SK-N-SH (cell line): ENCODE results near the gene DND1. TPM values are rescaled to one million over a fixed set of nuclear protein-coding genes. Genes with fewer than 3 reads are reported as not detected.

Experiments
- CTCF ChIA-PET: fragments of 300-600, 350-600 bp; formaldehyde crosslinking; extraction: SDS; loops from one replicate; lab custom pipeline; 2021; lab: Yijun Ruan, JAX
- POLR2A ChIA-PET: fragments of 350-600 bp; sonication (Branson Sonifier 250); formaldehyde crosslinking; extraction: SDS; loops from one replicate; lab custom pipeline; 2020; ENCODE audit warnings: antibody characterized with exemption, inconsistent platforms; lab: Yijun Ruan, JAX
- DNase-seq: peaks from one replicate; pipeline ENCODE4 v3.0.0; 2012
- H2AFZ ChIP-seq: fragments of 200-600 bp; sonication (generic); 2 replicates; pipeline ENCODE4 v1.8.1; 2016; ENCODE audit warnings: antibody characterized with exemption, mild to moderate bottlenecking, low read depth
- H3F3A ChIP-seq: fragments of 200-600 bp; sonication (generic); replicated peaks from 2 replicates; pipeline ENCODE3; 2016; ENCODE audit warnings: antibody characterized with exemption, mild to moderate bottlenecking; ENCODE audit not compliant: insufficient read depth
- H3K27ac ChIP-seq, 2 experiments: fragments of 200-500 bp in 1 of 2; fragments of 200-600 bp in 1 of 2; sonication (Bioruptor generic) in 1 of 2; sonication (generic), shearing (Covaris generic) in 1 of 2; 2 replicates each; pipeline versions ENCODE4 v1.5.1 to v1.6.1; 2014 to 2016; ENCODE audit warnings: low read depth in 2 of 2, inconsistent platforms in 1 of 2, low read length in 1 of 2, mild to moderate bottlenecking in 1 of 2, mixed read lengths in 1 of 2
- H3K27me3 ChIP-seq: fragments of 200-600 bp; sonication (generic), shearing (Covaris generic); 2 replicates; pipeline ENCODE4 v1.6.1; 2016; ENCODE audit warnings: mixed run types; ENCODE audit not compliant: insufficient read depth
- H3K36me3 ChIP-seq, 2 experiments: fragments of 200-500 bp in 1 of 2; fragments of 200-600 bp in 1 of 2; sonication (Bioruptor generic) in 1 of 2; sonication (generic) in 1 of 2; replicated peaks in 1 of 2; 2 replicates each; pipeline versions ENCODE3 to v1.5.1; 2014 to 2016; ENCODE audit warnings: low read length in 1 of 2, mild to moderate bottlenecking in 1 of 2; ENCODE audit not compliant: insufficient read depth in 2 of 2, control insufficient read depth in 1 of 2
- H3K4me1 ChIP-seq, 2 experiments: fragments of 200-500 bp in 1 of 2; fragments of 200-600 bp in 1 of 2; sonication (Bioruptor generic) in 1 of 2; sonication (generic), shearing (Covaris generic) in 1 of 2; 2 replicates each; pipeline versions ENCODE4 v1.5.1 to v1.6.1; 2014 to 2016; ENCODE audit warnings: low read depth in 1 of 2, low read length in 1 of 2, mixed run types in 1 of 2; ENCODE audit not compliant: insufficient read depth in 2 of 2, control insufficient read depth in 1 of 2
- H3K4me2 ChIP-seq: fragments of 200-600 bp; sonication (generic), shearing (Covaris generic); 2 replicates; pipeline ENCODE4 v1.6.1; 2017; ENCODE audit warnings: mixed run types
- H3K4me3 ChIP-seq, 2 experiments: fragments of 200-500 bp in 1 of 2; fragments of 200-600 bp in 1 of 2; sonication (Bioruptor generic) in 1 of 2; sonication (generic), shearing (Covaris generic) in 1 of 2; 2 replicates each; pipeline versions ENCODE4 v1.5.1 to v1.8.1; 2014 to 2016; ENCODE audit warnings: low read depth in 2 of 2, inconsistent platforms in 1 of 2, low read length in 1 of 2, mild to moderate bottlenecking in 1 of 2, mixed read lengths in 1 of 2, moderate library complexity in 1 of 2
- H3K79me2 ChIP-seq: fragments of 200-600 bp; sonication (generic); 2 replicates; pipeline ENCODE4 v1.8.1; 2017; ENCODE audit warnings: mild to moderate bottlenecking; ENCODE audit not compliant: insufficient read depth
- H3K9ac ChIP-seq: fragments of 200-600 bp; sonication (generic); 2 replicates; pipeline ENCODE4 v1.6.1; 2017; ENCODE audit warnings: mixed run types
- H3K9me2 ChIP-seq: fragments of 200-600 bp; sonication (generic); 2 replicates; pipeline ENCODE4 v1.6.1; 2017; ENCODE audit warnings: mixed run types
- H3K9me3 ChIP-seq: fragments of 200-600 bp; sonication (generic); 2 replicates; pipeline ENCODE4 v1.6.1; 2017; ENCODE audit warnings: mixed run types, mild to moderate bottlenecking, moderate library complexity
- H4K20me1 ChIP-seq: fragments of 200-600 bp; sonication (generic); 2 replicates; pipeline ENCODE4 v1.6.1; 2017; ENCODE audit warnings: mild to moderate bottlenecking, mixed run types; ENCODE audit not compliant: insufficient read depth
- CTCF ChIP-seq: fragments of 200-600 bp; sonication (generic); IDR thresholded peaks from 2 replicates; pipeline ENCODE4 v1.6.1; 2017; ENCODE audit warnings: antibody characterized with exemption, mild to moderate bottlenecking, moderate library complexity
- EZH2phosphoT487 ChIP-seq: fragments of 200-600 bp; sonication (generic); IDR thresholded peaks from 2 replicates; pipeline ENCODE4 v1.6.1; 2017; ENCODE audit warnings: low read depth, mixed run types, mild to moderate bottlenecking, antibody characterized with exemption, moderate library complexity, borderline replicate concordance
- FOSL2 ChIP-seq: IDR thresholded peaks from 2 replicates; pipeline ENCODE4 v1.4.0; 2012; ENCODE audit warnings: low read depth, mild to moderate bottlenecking, moderate library complexity, borderline replicate concordance
- FOXJ3 ChIP-seq: sonication (generic); formaldehyde crosslinking; IDR thresholded peaks from 2 replicates; pipeline ENCODE4 v1.5.1; 2020; ENCODE audit warnings: mild to moderate bottlenecking, missing genetic modification reagents
- FOXM1 ChIP-seq: IDR thresholded peaks from 2 replicates; pipeline ENCODE4 v1.4.0; 2012; ENCODE audit warnings: low read depth, mild to moderate bottlenecking
- GATA2 ChIP-seq: sonication (generic); formaldehyde crosslinking; IDR thresholded peaks from 2 replicates; pipeline ENCODE4 v1.5.0; 2020; ENCODE audit warnings: mild to moderate bottlenecking, missing genetic modification reagents
- JUND ChIP-seq: IDR thresholded peaks from 2 replicates; pipeline ENCODE4 v1.4.0; 2012
- MXI1 ChIP-seq: IDR thresholded peaks from 2 replicates; pipeline ENCODE4 v1.6.1; 2012; ENCODE audit warnings: mild to moderate bottlenecking, low read depth, low read length, improper control_type of control experiment
- NFIC ChIP-seq: IDR thresholded peaks from 2 replicates; pipeline ENCODE4 v1.4.0; 2012; ENCODE audit warnings: borderline replicate concordance
- POLR2AphosphoS5 ChIP-seq: IDR thresholded peaks from 2 replicates; pipeline ENCODE4 v1.6.1; 2012; ENCODE audit warnings: low read depth, low read length
- RAD21 ChIP-seq: IDR thresholded peaks from 2 replicates; pipeline ENCODE4 v1.6.1; 2012; ENCODE audit warnings: mild to moderate bottlenecking, low read length
- RCOR1 ChIP-seq: fragments of 150-350 bp; IDR thresholded peaks from 2 replicates; pipeline ENCODE4 v1.6.1; 2017; ENCODE audit warnings: antibody characterized with exemption, low read length
- RFX5 ChIP-seq: IDR thresholded peaks from 2 replicates; pipeline ENCODE4 v1.6.1; 2012; ENCODE audit warnings: mild to moderate bottlenecking, improper control_type of control experiment, low read length
- SIN3A ChIP-seq: IDR thresholded peaks from 2 replicates; pipeline ENCODE4 v1.6.1; 2012; ENCODE audit warnings: low read depth, mild to moderate bottlenecking, low read length, moderate library complexity, borderline replicate concordance
- TCF12 ChIP-seq: IDR thresholded peaks from 2 replicates; pipeline ENCODE4 v1.4.0; 2012
- USF1 ChIP-seq: IDR thresholded peaks from 2 replicates; pipeline ENCODE4 v1.4.0; 2012; ENCODE audit warnings: low read depth, borderline replicate concordance
- USF2 ChIP-seq: fragments of 150-350 bp; IDR thresholded peaks from 2 replicates; pipeline ENCODE4 v1.6.1; 2017; ENCODE audit warnings: antibody characterized with exemption, low read length, low read depth, borderline replicate concordance
- YY1 ChIP-seq: IDR thresholded peaks from 2 replicates; pipeline ENCODE4 v1.4.0; 2012; ENCODE audit warnings: low read depth, mild to moderate bottlenecking
- ZBTB33 ChIP-seq: IDR thresholded peaks from 2 replicates; pipeline ENCODE4 v1.4.0; 2012; ENCODE audit warnings: low read depth, borderline replicate concordance
- WGBS: methylation state at CpG from one replicate; pipeline ENCODE4 v1.1.6; 2017; ENCODE audit warnings: low lambda C conversion rate; 5-methylcytosine and 5-hydroxymethylcytosine counted together
- polyA plus RNA-seq, 3 experiments: library from polyadenylated mRNA; depleted of rRNA; stranded (reverse); fragments of >200 nt; gene quantifications; 2 replicates each; pipeline ENCODE4 v1.2.3, GENCODE V29; 2012
- TF ChIP-seq, protein P1 (sequence below): IDR thresholded peaks from 2 replicates; pipeline ENCODE4; 2012

The DND1 gene
- polyA plus RNA-seq, 1 of the 3 experiments (the other 2 are of a cell fraction): 1.2 TPM

DNA sequence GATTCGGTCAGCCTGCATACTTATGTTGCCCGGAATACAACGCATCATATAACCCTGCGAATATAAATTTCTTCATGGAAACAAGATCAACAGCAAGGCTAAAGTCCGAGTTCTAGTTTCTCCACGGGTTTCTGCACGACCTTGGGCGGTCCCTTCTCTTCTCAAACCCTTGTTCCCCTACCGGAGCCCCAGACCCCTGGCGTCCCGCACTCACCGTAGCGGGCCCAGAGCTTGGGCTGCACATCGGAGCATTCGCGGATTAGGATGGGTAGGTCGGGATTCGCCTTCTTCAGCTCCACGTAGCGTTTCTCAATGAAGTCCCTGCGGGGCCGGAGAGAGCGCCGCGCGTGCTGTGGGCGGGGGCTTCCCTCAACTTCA lies 26.3 kb downstream of the DND1 start:
- Histone ChIP-seq H3K36me3 (peaks cover 40 to 48% of the 10 kb centered on the region in 2 experiments), H3K4me2 (peak overlapping the region; percentile 96), H3K27me3 (no peaks in the 10 kb centered on the region), H3K4me1 (peaks cover 5 to 8% of the 10 kb centered on the region in 2 experiments; a peak in 2 of 4 replicates), H4K20me1 (no peaks in the 10 kb centered on the region), H3F3A (no peaks in the 10 kb centered on the region), H3K9me3 (no peaks in the 10 kb centered on the region), H3K79me2 (peaks cover 65% of the 10 kb centered on the region), H3K27ac (peak overlapping the region; percentile 72 to 77; a peak in 3 of 4 replicates), H2AFZ (peak overlapping the region; percentile 85), H3K4me3 (peak overlapping the region; percentile 88 to 89), H3K9me2 (no peaks in the 10 kb centered on the region), H3K9ac (peak overlapping the region; percentile 73)
- DNase-seq: no peak
- CTCF ChIA-PET: interaction anchor here (0.6 to 2.5 kb wide), 10 partner anchors 7 to 284 kb away, joined by 3 to 11 read pairs (median 4); partner anchors contain the start of genes SRA1, TMCO6 and WDR55
- WGBS: 2% methylated on average over 16 of the region's 27 CpGs
- TF ChIP-seq EZH2phosphoT487 (no peak), CTCF (no peak), JUND (no peak), POLR2AphosphoS5 (no peak), RCOR1 (no peak), SIN3A (no peak), FOSL2 (no peak), MXI1 (no peak), GATA2 (CRISPR knock-in tag) (no peak), RFX5 (no peak), ZBTB33 (no peak), YY1 (no peak), TCF12 (no peak), FOXM1 (no peak), NFIC (no peak), USF2 (no peak), FOXJ3 (CRISPR knock-in tag) (no peak), USF1 (no peak), RAD21 (no peak)
- TF ChIP-seq, protein P1, sequence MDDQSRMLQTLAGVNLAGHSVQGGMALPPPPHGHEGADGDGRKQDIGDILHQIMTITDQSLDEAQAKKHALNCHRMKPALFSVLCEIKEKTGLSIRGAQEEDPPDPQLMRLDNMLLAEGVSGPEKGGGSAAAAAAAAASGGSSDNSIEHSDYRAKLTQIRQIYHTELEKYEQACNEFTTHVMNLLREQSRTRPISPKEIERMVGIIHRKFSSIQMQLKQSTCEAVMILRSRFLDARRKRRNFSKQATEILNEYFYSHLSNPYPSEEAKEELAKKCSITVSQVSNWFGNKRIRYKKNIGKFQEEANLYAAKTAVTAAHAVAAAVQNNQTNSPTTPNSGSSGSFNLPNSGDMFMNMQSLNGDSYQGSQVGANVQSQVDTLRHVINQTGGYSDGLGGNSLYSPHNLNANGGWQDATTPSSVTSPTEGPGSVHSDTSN: no peak
- POLR2A ChIA-PET: interaction anchor here (0.7 to 2.4 kb wide), 13 partner anchors 11 to 320 kb away, joined by 3 to 17 read pairs (median 6); partner anchors contain the start of genes ANKHD1, APBB3, EIF4EBP3 and HARS1
